GM12878 (cell line): ENCODE data around the gene SNX8.

Experiments
- CEBPB ChIP-seq, 2 experiments: fragments of 150-350 bp in 1 of 2; IDR thresholded peaks; 2 replicates each; pipeline ENCODE4 v1.6.1; 2012 to 2014; ENCODE audit warnings: low read depth in 2 of 2, low read length in 2 of 2, borderline replicate concordance in 1 of 2, inconsistent platforms in 1 of 2
- DPF2 ChIP-seq: fragments of 450-650 bp; IDR thresholded peaks from 2 replicates; pipeline ENCODE4 v1.6.1; 2017; ENCODE audit warnings: mild to moderate bottlenecking
- EP300 ChIP-seq, 2 experiments: fragments of 150-350 bp in 1 of 2; IDR thresholded peaks; 2 replicates each; pipeline ENCODE4 v1.6.1; 2011 to 2012; ENCODE audit warnings: low read depth in 2 of 2, low read length in 2 of 2, borderline replicate concordance in 1 of 2, improper control_type of control experiment in 1 of 2, inconsistent platforms in 1 of 2; ENCODE audit not compliant: control insufficient read depth in 1 of 2
- POLR2A ChIP-seq: IDR thresholded peaks from 2 replicates; pipeline ENCODE4 v1.6.1; 2011; ENCODE audit warnings: low read depth, mild to moderate bottlenecking, low read length
- RB1 ChIP-seq: fragments of 450-650 bp; formaldehyde crosslinking; IDR thresholded peaks from 2 replicates; pipeline ENCODE4 v1.6.1; 2017; ENCODE audit warnings: mild to moderate bottlenecking, borderline replicate concordance
- RFX5 ChIP-seq: IDR thresholded peaks from 2 replicates; pipeline ENCODE4 v1.6.1; 2011; ENCODE audit warnings: low read depth, low read length, improper control_type of control experiment
- SPI1 ChIP-seq: IDR thresholded peaks from 2 replicates; pipeline ENCODE4 v1.6.1; 2011; ENCODE audit warnings: low read depth, mild to moderate bottlenecking, low read length, moderate library complexity, borderline replicate concordance; ENCODE audit not compliant: insufficient read depth
- TF ChIP-seq, protein P1 (sequence below), 3 experiments: IDR thresholded peaks in 2 of 3; conservative IDR thresholded peaks in 1 of 3; 2 replicates each; pipeline ENCODE4 v1.5.1; 2011; ENCODE audit warnings: low read depth in 3 of 3, low read length in 3 of 3, mild to moderate bottlenecking in 3 of 3, control low read depth in 2 of 3, moderate library complexity in 2 of 3, inconsistent platforms in 1 of 3, mixed read lengths in 1 of 3; ENCODE audit not compliant: control insufficient read depth in 2 of 3, insufficient read depth in 1 of 3; ENCODE audit errors: extremely low read depth in 1 of 3
- TF ChIP-seq, protein P2 (sequence below): IDR thresholded peaks from 2 replicates; pipeline ENCODE4 v1.6.1; 2011; ENCODE audit warnings: low read depth, low read length, improper control_type of control experiment, borderline replicate concordance
- TF ChIP-seq, protein P3 (sequence below): IDR thresholded peaks from 2 replicates; pipeline ENCODE4 v1.6.1; 2012; ENCODE audit warnings: low read depth, low read length, improper control_type of control experiment

DNA sequence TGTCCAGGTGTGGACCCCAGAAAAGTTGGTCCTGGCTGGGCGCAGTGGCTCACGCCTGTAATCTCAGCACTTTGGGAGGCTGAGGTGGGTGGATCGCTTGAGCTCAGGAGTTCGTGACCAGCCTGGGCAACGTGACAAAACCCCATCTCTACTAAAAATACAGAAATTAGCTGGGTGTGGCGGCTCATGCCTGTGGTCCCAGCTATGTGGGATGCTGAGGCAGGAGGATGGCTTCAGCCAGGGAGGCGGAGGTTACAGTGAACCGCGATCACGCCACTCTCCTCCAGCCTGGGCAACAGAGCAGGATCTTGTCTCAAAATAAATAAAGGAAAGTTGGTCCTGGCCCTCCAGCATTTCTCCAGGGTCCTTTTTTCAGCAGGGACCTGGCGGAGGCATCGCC lies 70.8 kb downstream of the SNX8 start:
- TF ChIP-seq SPI1: no peak
- no peak for TF ChIP-seq DPF2
- TF ChIP-seq, protein P1, sequence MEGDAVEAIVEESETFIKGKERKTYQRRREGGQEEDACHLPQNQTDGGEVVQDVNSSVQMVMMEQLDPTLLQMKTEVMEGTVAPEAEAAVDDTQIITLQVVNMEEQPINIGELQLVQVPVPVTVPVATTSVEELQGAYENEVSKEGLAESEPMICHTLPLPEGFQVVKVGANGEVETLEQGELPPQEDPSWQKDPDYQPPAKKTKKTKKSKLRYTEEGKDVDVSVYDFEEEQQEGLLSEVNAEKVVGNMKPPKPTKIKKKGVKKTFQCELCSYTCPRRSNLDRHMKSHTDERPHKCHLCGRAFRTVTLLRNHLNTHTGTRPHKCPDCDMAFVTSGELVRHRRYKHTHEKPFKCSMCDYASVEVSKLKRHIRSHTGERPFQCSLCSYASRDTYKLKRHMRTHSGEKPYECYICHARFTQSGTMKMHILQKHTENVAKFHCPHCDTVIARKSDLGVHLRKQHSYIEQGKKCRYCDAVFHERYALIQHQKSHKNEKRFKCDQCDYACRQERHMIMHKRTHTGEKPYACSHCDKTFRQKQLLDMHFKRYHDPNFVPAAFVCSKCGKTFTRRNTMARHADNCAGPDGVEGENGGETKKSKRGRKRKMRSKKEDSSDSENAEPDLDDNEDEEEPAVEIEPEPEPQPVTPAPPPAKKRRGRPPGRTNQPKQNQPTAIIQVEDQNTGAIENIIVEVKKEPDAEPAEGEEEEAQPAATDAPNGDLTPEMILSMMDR (IDR thresholded peaks at IDR 0.05 in 2 of 3, conservative IDR thresholded peaks at IDR 0.05 in 1 of 3; ENCODE audit: control insufficient read depth in 2 of 3, extremely low read depth in 1 of 3, insufficient read depth in 1 of 3, low read depth in 3 of 3, low read length in 3 of 3): no peak
- TF ChIP-seq EP300 (IDR thresholded peaks at IDR 0.05; ENCODE audit: borderline replicate concordance in 1 of 2, control insufficient read depth in 1 of 2, low read depth in 2 of 2, low read length in 2 of 2): no peak
- TF ChIP-seq, protein P2, sequence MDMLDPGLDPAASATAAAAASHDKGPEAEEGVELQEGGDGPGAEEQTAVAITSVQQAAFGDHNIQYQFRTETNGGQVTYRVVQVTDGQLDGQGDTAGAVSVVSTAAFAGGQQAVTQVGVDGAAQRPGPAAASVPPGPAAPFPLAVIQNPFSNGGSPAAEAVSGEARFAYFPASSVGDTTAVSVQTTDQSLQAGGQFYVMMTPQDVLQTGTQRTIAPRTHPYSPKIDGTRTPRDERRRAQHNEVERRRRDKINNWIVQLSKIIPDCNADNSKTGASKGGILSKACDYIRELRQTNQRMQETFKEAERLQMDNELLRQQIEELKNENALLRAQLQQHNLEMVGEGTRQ: no peak
- TF ChIP-seq, protein P3, sequence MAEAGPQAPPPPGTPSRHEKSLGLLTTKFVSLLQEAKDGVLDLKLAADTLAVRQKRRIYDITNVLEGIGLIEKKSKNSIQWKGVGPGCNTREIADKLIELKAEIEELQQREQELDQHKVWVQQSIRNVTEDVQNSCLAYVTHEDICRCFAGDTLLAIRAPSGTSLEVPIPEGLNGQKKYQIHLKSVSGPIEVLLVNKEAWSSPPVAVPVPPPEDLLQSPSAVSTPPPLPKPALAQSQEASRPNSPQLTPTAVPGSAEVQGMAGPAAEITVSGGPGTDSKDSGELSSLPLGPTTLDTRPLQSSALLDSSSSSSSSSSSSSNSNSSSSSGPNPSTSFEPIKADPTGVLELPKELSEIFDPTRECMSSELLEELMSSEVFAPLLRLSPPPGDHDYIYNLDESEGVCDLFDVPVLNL: no peak
- TF ChIP-seq RFX5: no peak
- TF ChIP-seq POLR2A: no peak
- TF ChIP-seq CEBPB (IDR thresholded peaks at IDR 0.05; ENCODE audit: borderline replicate concordance in 1 of 2, low read depth in 2 of 2, low read length in 2 of 2): no peak
- no peak for TF ChIP-seq RB1
